ENCODE results near the gene ING5. TPM values are rescaled to one million over a fixed set of nuclear protein-coding genes. Genes with fewer than 3 reads are reported as not detected.

ING5 gene
- polyA plus RNA-seq, 3 donors from 2014 or later: 6.9 to 7.9 (median 7.7) TPM

GRCh38 chr2:241767464-241768250 is 65.8 kb downstream of the ING5 start:
- H3K9me3 Mint-ChIP-seq: peaks cover 0 to under 1% (median 0%) of the 10 kb centered on the region in 6 donors
- DNase-seq: no peak
- peaks cover 0 to 4% (median 0%) of the 10 kb centered on the region in 3 donors for H3K36me3 Mint-ChIP-seq
- H3K27ac Mint-ChIP-seq: no peak overlapping the region
- H3K4me3 Mint-ChIP-seq: no peak overlapping the region
- peaks cover 22 to 26% of the 10 kb centered on the region in 2 donors for H3K4me1 Mint-ChIP-seq
- H3K27me3 Mint-ChIP-seq (ENCODE audit: low read depth in 3 of 3): peaks cover 18 to 22% (median 18%) of the 10 kb centered on the region in 3 donors

GRCh38 chr2:241768251-241768711 is 66.4 kb downstream of the ING5 start:
- H3K4me1 Mint-ChIP-seq: peaks cover 16 to 20% of the 10 kb centered on the region in 2 donors
- DNase-seq: no peak
- H3K36me3 Mint-ChIP-seq: peaks cover 0 to 4% (median 0%) of the 10 kb centered on the region in 3 donors
- H3K9me3 Mint-ChIP-seq: no peaks in the 10 kb centered on the region
- H3K27me3 Mint-ChIP-seq (ENCODE audit: low read depth in 3 of 3): peaks cover 12 to 16% (median 14%) of the 10 kb centered on the region in 3 donors
- H3K27ac Mint-ChIP-seq: no peak overlapping the region
- H3K4me3 Mint-ChIP-seq: no peak overlapping the region

- Mint-ChIP-seq H3K4me1 (peaks cover 10 to 14% of the 10 kb centered on the region in 2 donors), H3K4me3 (no peak overlapping the region), H3K27ac (peak overlapping the region in 1 of 6 donors; percentile 4), H3K27me3 (ENCODE audit: low read depth in 3 of 3) (peaks cover 6 to 10% (median 8%) of the 10 kb centered on the region in 3 donors), H3K36me3 (peaks cover 0 to 4% (median 0%) of the 10 kb centered on the region in 3 donors), H3K9me3 (no peaks in the 10 kb centered on the region)
- DNase-seq: no peak
Observed at GRCh38 chr2:241768850-241769249, 67.0 kb downstream of the ING5 start.

- H3K4me1 Mint-ChIP-seq: peaks cover 2 to 5% of the 10 kb centered on the region in 2 donors
- no peaks in the 10 kb centered on the region for H3K36me3 Mint-ChIP-seq
- DNase-seq: no peak
- no peak overlapping the region for H3K27ac Mint-ChIP-seq
- H3K9me3 Mint-ChIP-seq: no peaks in the 10 kb centered on the region
- no peak overlapping the region for H3K4me3 Mint-ChIP-seq
- H3K27me3 Mint-ChIP-seq (ENCODE audit: low read depth in 3 of 3): peaks cover 0 to 4% (median 3%) of the 10 kb centered on the region in 3 donors
Observed at GRCh38 chr2:241769819-241770184, 68.0 kb downstream of the ING5 start.

GRCh38 chr2:241770185-241770935 is 68.5 kb downstream of the ING5 start:
- DNase-seq: no peak
- no peaks in the 10 kb centered on the region for H3K36me3 Mint-ChIP-seq
- no peaks in the 10 kb centered on the region for H3K9me3 Mint-ChIP-seq
- H3K4me1 Mint-ChIP-seq: peaks cover 2 to 5% of the 10 kb centered on the region in 2 donors
- no peak overlapping the region for H3K4me3 Mint-ChIP-seq
- H3K27me3 Mint-ChIP-seq (ENCODE audit: low read depth in 3 of 3): peaks cover under 1 to 4% (median 3%) of the 10 kb centered on the region in 3 donors
- H3K27ac Mint-ChIP-seq: no peak overlapping the region

- Mint-ChIP-seq H3K27ac (no peak overlapping the region), H3K4me3 (no peak overlapping the region), H3K27me3 (ENCODE audit: low read depth in 3 of 3) (peaks cover 3 to 4% (median 3%) of the 10 kb centered on the region in 3 donors), H3K4me1 (peaks cover 2 to 5% of the 10 kb centered on the region in 2 donors), H3K9me3 (no peaks in the 10 kb centered on the region), H3K36me3 (no peaks in the 10 kb centered on the region)
- no peak for DNase-seq
Observed at GRCh38 chr2:241770936-241771285, 69.1 kb downstream of the ING5 start.

GRCh38 chr2:241771286-241772062 is 69.6 kb downstream of the ING5 start:
- H3K36me3 Mint-ChIP-seq: no peaks in the 10 kb centered on the region
- DNase-seq: no peak
- peaks cover 3 to 4% (median 3%) of the 10 kb centered on the region in 3 donors for H3K27me3 Mint-ChIP-seq (ENCODE audit: low read depth in 3 of 3)
- peaks cover 2 to 5% of the 10 kb centered on the region in 2 donors for H3K4me1 Mint-ChIP-seq
- no peaks in the 10 kb centered on the region for H3K9me3 Mint-ChIP-seq
- no peak overlapping the region for H3K4me3 Mint-ChIP-seq
- H3K27ac Mint-ChIP-seq: no peak overlapping the region

GRCh38 chr2:241772063-241772499 is 70.2 kb downstream of the ING5 start:
- no peaks in the 10 kb centered on the region for H3K9me3 Mint-ChIP-seq
- no peak overlapping the region for H3K27ac Mint-ChIP-seq
- no peak for DNase-seq
- no peak overlapping the region for H3K4me3 Mint-ChIP-seq
- H3K4me1 Mint-ChIP-seq: peaks cover 2 to 5% of the 10 kb centered on the region in 2 donors
- H3K27me3 Mint-ChIP-seq (ENCODE audit: low read depth in 3 of 3): peaks cover 3 to 4% (median 4%) of the 10 kb centered on the region in 3 donors
- no peaks in the 10 kb centered on the region for H3K36me3 Mint-ChIP-seq

- Mint-ChIP-seq H3K27me3 (ENCODE audit: low read depth in 3 of 3) (peaks cover 3 to 5% (median 4%) of the 10 kb centered on the region in 3 donors), H3K36me3 (no peaks in the 10 kb centered on the region), H3K4me3 (no peak overlapping the region), H3K27ac (no peak overlapping the region), H3K9me3 (no peaks in the 10 kb centered on the region), H3K4me1 (peaks cover 0 to 5% of the 10 kb centered on the region in 2 donors)
- no peak for DNase-seq
Observed at GRCh38 chr2:241773511-241774418, 71.9 kb downstream of the ING5 start.

GRCh38 chr2:241774419-241775222 is 72.8 kb downstream of the ING5 start:
- H3K9me3 Mint-ChIP-seq: no peaks in the 10 kb centered on the region
- no peaks in the 10 kb centered on the region for H3K36me3 Mint-ChIP-seq
- no peak overlapping the region for H3K4me3 Mint-ChIP-seq
- H3K27me3 Mint-ChIP-seq (ENCODE audit: low read depth in 3 of 3): peaks cover 3 to 5% (median 4%) of the 10 kb centered on the region in 3 donors
- peaks cover 0 to 5% of the 10 kb centered on the region in 2 donors for H3K4me1 Mint-ChIP-seq
- no peak overlapping the region for H3K27ac Mint-ChIP-seq
- no peak for DNase-seq

GRCh38 chr2:241775223-241776177 is 73.7 kb downstream of the ING5 start:
- no peak for DNase-seq
- Mint-ChIP-seq H3K27me3 (ENCODE audit: low read depth in 3 of 3) (peaks cover 3 to 8% (median 4%) of the 10 kb centered on the region in 3 donors), H3K4me1 (peaks cover 0 to 5% of the 10 kb centered on the region in 2 donors), H3K36me3 (no peaks in the 10 kb centered on the region), H3K9me3 (no peaks in the 10 kb centered on the region), H3K4me3 (no peak overlapping the region), H3K27ac (no peak overlapping the region)
